Cardiac muscle cell (in vitro differentiated cells and primary cell): ENCODE measurements around the gene UFSP2. TPM values are rescaled to one million over a fixed set of nuclear protein-coding genes. Genes with fewer than 3 reads are reported as not detected.

Experiments used
- DNase-seq, 2 donors: peaks; one replicate each; pipeline versions ENCODE4 v3.0.0 to v3.0.0-alpha.2; 2010 to 2017; ENCODE audit warnings: low read depth in 1 of 2, low spot score in 1 of 2
- H3K27ac ChIP-seq: fragments of 200-600 bp; sonication (generic); 2 replicates; pipeline ENCODE4 v1.5.1; 2016
- H3K27me3 ChIP-seq: fragments of 200-600 bp; sonication (generic); 2 replicates; pipeline ENCODE4 v1.6.0; 2016; ENCODE audit warnings: control low read depth
- H3K36me3 ChIP-seq: fragments of 200-600 bp; sonication (generic); 2 replicates; pipeline ENCODE4 v1.5.1; 2016; ENCODE audit warnings: control low read depth
- H3K4me1 ChIP-seq: fragments of 200-600 bp; sonication (generic); 2 replicates; pipeline ENCODE4 v1.8.1; 2017; ENCODE audit warnings: low read depth, mild to moderate bottlenecking, mixed run types
- H3K4me3 ChIP-seq: fragments of 200-600 bp; sonication (generic); 2 replicates; pipeline ENCODE4 v1.5.1; 2016; ENCODE audit warnings: mild to moderate bottlenecking
- H3K9me3 ChIP-seq: fragments of 200-600 bp; sonication (generic); 2 replicates; pipeline ENCODE4 v1.5.1; 2017; ENCODE audit warnings: low read depth, mild to moderate bottlenecking, control low read depth
- polyA plus RNA-seq: library from polyadenylated mRNA; unstranded; fragments of >200 nt; fragmentation: Nextera tagmentation; extraction: Ambion mirVana; gene quantifications from 2 replicates; pipeline ENCODE4 v1.2.1, GENCODE V29; 2016
- total RNA-seq: library from RNA; depleted of rRNA; stranded (reverse); fragments of >200 nt; gene quantifications from 2 replicates; pipeline ENCODE4 v1.2.3, GENCODE V29; 2016
- TF ChIP-seq, protein P1 (sequence below): IDR thresholded peaks from 2 replicates; pipeline ENCODE4 v1.5.1; 2012; ENCODE audit warnings: low read depth, mild to moderate bottlenecking, low read length

UFSP2 gene
- total and polyA plus RNA-seq, 2 experiments from 2014 or later = 28.0 to 50.6 TPM

DNA sequence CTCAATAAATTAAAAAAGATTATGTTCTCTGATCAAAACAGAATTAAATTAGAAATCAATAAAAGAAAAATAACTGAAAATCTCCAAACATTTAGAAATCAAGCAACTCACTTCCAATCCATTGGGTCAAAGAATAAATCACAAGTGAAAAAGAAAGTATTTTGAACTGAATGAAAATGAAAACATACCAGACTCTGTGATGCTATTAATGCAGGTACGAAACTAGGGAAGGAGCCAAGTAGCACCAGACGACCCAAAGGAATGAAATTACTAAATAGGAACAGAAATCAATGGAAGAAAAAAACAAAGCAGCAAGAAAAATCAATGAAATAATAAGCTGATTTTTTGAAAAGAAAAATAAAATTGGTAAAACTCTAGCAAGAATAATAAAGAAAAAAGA, 30.4 kb upstream of the UFSP2 start:
- H3K27me3 ChIP-seq = no peaks in the 10 kb centered on the region
- TF ChIP-seq, protein P1, sequence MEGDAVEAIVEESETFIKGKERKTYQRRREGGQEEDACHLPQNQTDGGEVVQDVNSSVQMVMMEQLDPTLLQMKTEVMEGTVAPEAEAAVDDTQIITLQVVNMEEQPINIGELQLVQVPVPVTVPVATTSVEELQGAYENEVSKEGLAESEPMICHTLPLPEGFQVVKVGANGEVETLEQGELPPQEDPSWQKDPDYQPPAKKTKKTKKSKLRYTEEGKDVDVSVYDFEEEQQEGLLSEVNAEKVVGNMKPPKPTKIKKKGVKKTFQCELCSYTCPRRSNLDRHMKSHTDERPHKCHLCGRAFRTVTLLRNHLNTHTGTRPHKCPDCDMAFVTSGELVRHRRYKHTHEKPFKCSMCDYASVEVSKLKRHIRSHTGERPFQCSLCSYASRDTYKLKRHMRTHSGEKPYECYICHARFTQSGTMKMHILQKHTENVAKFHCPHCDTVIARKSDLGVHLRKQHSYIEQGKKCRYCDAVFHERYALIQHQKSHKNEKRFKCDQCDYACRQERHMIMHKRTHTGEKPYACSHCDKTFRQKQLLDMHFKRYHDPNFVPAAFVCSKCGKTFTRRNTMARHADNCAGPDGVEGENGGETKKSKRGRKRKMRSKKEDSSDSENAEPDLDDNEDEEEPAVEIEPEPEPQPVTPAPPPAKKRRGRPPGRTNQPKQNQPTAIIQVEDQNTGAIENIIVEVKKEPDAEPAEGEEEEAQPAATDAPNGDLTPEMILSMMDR = no peak
- no peaks in the 10 kb centered on the region for H3K9me3 ChIP-seq
- no peak overlapping the region for H3K27ac ChIP-seq
- DNase-seq = no peak
- no peaks in the 10 kb centered on the region for H3K36me3 ChIP-seq
- no peak overlapping the region for H3K4me3 ChIP-seq
- no peaks in the 10 kb centered on the region for H3K4me1 ChIP-seq

DNA sequence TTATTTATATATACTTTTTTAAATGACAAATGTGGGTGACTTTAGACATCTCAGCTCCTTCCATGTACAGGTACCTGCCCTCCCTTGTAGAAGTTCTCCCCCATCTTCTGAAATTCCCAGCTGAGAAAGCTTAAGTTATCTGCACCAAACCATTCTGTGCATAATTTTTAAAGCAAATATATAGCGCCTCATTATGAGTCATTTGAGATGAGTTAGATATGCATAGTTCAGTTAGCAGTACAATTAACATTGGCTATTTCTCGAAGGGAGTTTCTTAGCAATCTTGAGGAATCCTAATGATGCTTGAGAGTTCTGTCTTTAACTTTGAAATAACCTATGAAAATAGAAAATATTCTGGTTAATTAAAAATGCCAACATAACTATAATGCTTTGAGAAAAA, 19.4 kb upstream of the UFSP2 start:
- H3K4me1 ChIP-seq = no peaks in the 10 kb centered on the region
- TF ChIP-seq, protein P1 = no peak
- no peaks in the 10 kb centered on the region for H3K9me3 ChIP-seq
- DNase-seq = no peak
- H3K27ac ChIP-seq = no peak overlapping the region
- no peaks in the 10 kb centered on the region for H3K27me3 ChIP-seq
- H3K36me3 ChIP-seq = no peaks in the 10 kb centered on the region
- H3K4me3 ChIP-seq = no peak overlapping the region

DNA sequence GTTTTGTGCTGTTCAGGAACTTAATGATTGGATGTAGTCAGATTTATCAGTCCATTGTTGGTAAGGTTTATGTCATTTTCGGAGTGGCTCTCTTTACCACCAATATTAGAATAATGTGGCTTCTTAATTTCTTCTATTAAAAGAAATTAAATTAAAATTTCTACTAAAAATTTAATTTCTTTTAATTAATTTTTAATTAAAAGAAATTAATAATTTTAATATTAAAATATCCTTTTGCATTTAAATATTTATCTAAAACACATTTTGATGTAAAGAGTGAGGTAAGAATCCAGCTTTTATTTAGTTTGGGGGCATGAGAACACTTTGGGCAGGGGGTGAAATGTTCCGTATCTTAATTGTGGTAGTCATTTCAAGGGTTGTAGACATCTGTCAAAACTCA, 15.7 kb upstream of the UFSP2 start:
- H3K4me1 ChIP-seq = no peaks in the 10 kb centered on the region
- H3K9me3 ChIP-seq = no peaks in the 10 kb centered on the region
- no peak overlapping the region for H3K27ac ChIP-seq
- no peak for DNase-seq
- H3K4me3 ChIP-seq = no peak overlapping the region
- TF ChIP-seq, protein P1 = no peak
- no peaks in the 10 kb centered on the region for H3K27me3 ChIP-seq
- no peaks in the 10 kb centered on the region for H3K36me3 ChIP-seq

DNA sequence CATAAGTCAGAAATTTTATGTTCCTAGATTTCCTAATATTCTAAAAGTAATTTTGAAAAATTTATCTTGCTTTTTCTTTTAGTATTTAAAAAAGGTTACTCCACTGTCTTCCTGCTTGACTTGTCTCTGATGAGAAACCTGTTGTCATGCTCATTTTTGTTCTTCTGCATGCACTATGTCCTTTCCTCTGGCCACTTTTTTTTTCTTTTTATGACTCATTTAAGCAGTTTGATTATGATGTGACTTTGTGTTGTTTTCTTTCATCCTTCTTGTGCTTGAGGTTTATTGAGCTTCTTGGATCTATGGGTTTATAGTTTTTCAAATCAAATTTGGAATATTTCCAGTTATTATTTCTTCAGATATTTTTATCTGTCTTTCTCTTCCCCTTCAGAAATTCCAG, 12.0 kb upstream of the UFSP2 start:
- no peaks in the 10 kb centered on the region for H3K36me3 ChIP-seq
- H3K4me3 ChIP-seq = no peak overlapping the region
- H3K27me3 ChIP-seq = no peaks in the 10 kb centered on the region
- no peak overlapping the region for H3K27ac ChIP-seq
- H3K9me3 ChIP-seq = no peaks in the 10 kb centered on the region
- no peaks in the 10 kb centered on the region for H3K4me1 ChIP-seq
- DNase-seq = no peak
- TF ChIP-seq, protein P1 = no peak

DNA sequence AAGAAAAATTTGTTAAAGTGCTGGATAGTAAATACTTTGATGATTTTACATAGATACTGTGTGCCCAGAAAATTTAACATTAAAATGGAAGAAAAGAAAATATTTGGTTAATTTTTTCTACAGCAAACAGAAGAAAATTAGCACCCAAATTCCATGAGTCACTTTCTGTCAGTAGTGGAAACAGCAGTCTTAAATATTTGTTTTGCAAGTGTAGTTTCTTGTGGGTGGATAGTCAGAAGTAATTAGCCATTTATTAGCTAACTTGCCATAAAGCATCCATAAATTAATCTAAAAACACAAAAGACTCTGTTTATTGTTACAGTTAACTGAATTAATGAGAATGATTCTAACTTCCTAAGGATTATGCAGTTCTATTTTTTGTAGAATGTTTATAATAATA, 9.7 kb upstream of the UFSP2 start:
- TF ChIP-seq, protein P1 = no peak
- no peaks in the 10 kb centered on the region for H3K36me3 ChIP-seq

DNA sequence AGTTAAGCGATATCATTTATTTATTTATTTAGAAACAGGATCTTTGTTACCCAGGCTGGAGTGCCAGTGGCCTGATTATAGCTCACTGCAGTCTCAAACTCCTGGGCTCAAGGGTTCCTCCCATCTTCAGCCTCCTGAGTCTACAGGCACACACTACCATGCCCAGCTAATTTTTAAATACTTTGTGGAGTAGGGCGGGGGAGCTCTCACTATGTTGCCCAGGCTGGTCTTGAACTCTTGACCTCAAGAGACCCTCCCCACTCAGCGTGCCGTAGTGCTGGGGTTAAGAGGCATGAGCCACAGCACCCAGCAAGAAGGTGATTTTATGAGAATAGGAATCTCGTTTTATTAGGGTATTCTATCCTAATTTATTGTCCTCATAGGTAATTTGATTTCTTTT, 3.9 kb upstream of the UFSP2 start:
- DNase-seq = no peak
- Histone ChIP-seq H3K4me3 (no peak overlapping the region), H3K27me3 (no peaks in the 10 kb centered on the region), H3K9me3 (no peaks in the 10 kb centered on the region), H3K36me3 (no peaks in the 10 kb centered on the region), H3K4me1 (peaks cover 2% of the 10 kb centered on the region), H3K27ac (no peak overlapping the region)
- TF ChIP-seq, protein P1 = no peak

More for the DNA sequence above, 9.7 kb upstream of the UFSP2 start:
- H3K9me3 ChIP-seq = no peaks in the 10 kb centered on the region
- H3K27me3 ChIP-seq = no peaks in the 10 kb centered on the region
- H3K4me1 ChIP-seq = no peaks in the 10 kb centered on the region
- no peak overlapping the region for H3K4me3 ChIP-seq
- no peak for DNase-seq
- H3K27ac ChIP-seq = no peak overlapping the region
